SK-N-MC (cell line): ENCODE measurements around the gene NOS2.

ENCODE experiments used
- EZH2 ChIP-seq: fragments of 200-600 bp; sonication (generic); IDR thresholded peaks from one replicate; pipeline ENCODE4 v1.6.1; 2017; ENCODE audit warnings: antibody characterized with exemption
- FOXP2 ChIP-seq: optimal IDR thresholded peaks from 2 replicates; pipeline ENCODE3; 2011; ENCODE audit warnings: mild to moderate bottlenecking, moderate library complexity; ENCODE audit not compliant: insufficient read depth; ENCODE audit errors: extremely low read length, control extremely low read depth
- POLR2AphosphoS5 ChIP-seq: IDR thresholded peaks from 2 replicates; pipeline ENCODE4 v1.6.1; 2012; ENCODE audit warnings: mild to moderate bottlenecking, low read depth, low read length, borderline replicate concordance

DNA sequence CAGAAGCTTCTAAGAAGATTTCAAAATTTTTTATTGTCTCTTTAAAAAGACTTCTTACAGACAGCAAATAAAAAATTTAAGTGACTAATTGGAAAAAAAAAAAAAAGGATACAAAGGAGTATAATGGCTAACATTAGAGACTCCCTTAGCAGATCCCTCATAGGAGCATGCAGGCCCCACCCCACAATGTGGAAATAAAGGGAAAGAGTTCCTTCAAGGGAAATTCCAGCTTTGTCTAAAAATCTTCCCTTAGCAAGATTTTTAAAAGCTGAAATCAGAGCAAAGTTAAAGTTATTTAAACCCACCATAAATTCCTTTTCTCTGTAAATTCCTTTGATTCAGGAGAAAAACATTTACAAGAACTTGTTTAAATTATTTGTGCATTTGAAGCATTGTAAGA lies 32.5 kb upstream of the NOS2 start:
- no peak for TF ChIP-seq EZH2
- no peak for TF ChIP-seq FOXP2
- no peak for TF ChIP-seq POLR2AphosphoS5
